ENCODE results near the gene ARMC3. TPM values are rescaled to one million over a fixed set of nuclear protein-coding genes. Genes with fewer than 3 reads are reported as not detected.

ARMC3 gene
- total and polyA plus RNA-seq, 9 of the 15 experiments (the other 6 are each of a cell fraction or from before 2014, with no cell fraction given) = 0.33 to 1.1 (median 0.62) TPM

DNA sequence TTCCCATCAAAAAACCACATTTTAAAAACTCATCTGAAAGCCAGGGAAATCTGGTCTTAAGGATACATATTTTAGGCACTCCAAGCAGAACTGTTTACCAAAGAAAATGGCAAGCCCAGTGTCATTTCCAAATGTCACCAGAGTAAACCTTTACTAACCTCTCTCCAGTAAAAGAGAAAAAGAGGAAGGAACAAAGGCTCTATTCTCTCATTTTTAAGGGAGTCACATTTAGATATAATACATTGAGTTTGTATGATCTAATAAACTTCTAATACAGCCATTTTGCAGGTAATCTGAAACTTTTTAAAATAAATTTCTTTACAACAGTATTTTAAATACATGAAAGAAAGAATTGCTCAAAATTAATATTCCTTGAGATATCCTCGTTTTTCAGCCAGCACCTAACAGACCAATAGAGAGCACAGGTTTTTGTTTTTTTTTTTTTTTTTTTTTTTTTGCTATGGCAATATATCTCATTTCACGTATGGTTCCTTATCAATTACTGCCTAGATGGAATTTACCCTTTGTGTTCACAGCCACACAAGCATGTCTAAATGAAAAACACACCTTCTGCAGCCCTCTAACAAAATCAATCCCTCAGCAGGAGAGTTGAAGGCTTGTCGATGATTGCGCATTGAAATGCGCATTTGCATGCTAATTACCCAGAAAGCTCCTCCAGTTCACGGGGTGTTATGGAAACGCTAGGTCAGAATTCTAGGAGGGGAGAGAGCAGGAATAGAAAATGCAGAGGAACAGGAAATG lies 127.8 kb downstream of the ARMC3 start (continued):
- TF ChIP-seq MBD2 (IDR thresholded peaks at IDR 0.05; ENCODE audit: borderline replicate concordance, low read depth) (peak; percentile 49; the same call in 1 of the 2 replicates), MECOM (CRISPR knock-in tag; IDR thresholded peaks at IDR 0.05) (no peak), PYGO2 (tag; IDR thresholded peaks at IDR 0.05) (no peak), OTX1 (CRISPR knock-in tag; IDR thresholded peaks at IDR 0.05) (peak; percentile 90), HCFC1 (IDR thresholded peaks at IDR 0.05; ENCODE audit: low read depth, low read length) (no peak), ZNF3 (CRISPR knock-in tag; IDR thresholded peaks at IDR 0.05) (peak; percentile 59; the same call in 1 of the 2 replicates), MCM2 (IDR thresholded peaks at IDR 0.05; ENCODE audit: low read depth) (no peak), MEF2A (IDR thresholded peaks at IDR 0.05; ENCODE audit: control insufficient read depth, low read depth, low read length) (peak; percentile 61), ZNF24 (IDR thresholded peaks at IDR 0.05) (no peak), RFX1 (IDR thresholded peaks at IDR 0.05) (peak; percentile 68), NONO (IDR thresholded peaks at IDR 0.05; ENCODE audit: low read depth in 2 of 2, low read length in 1 of 2) (peak in 1 of 2 experiments; percentile 71; a peak in 1 of 4 replicates), ZNF76 (CRISPR knock-in tag; IDR thresholded peaks at IDR 0.05; ENCODE audit: borderline replicate concordance) (no peak), TCFL5 (CRISPR knock-in tag; conservative IDR thresholded peaks at IDR 0.05) (no peak), DMBX1 (CRISPR knock-in tag; IDR thresholded peaks at IDR 0.05; ENCODE audit: borderline replicate concordance) (no peak)
- TF ChIP-seq, protein P1, sequence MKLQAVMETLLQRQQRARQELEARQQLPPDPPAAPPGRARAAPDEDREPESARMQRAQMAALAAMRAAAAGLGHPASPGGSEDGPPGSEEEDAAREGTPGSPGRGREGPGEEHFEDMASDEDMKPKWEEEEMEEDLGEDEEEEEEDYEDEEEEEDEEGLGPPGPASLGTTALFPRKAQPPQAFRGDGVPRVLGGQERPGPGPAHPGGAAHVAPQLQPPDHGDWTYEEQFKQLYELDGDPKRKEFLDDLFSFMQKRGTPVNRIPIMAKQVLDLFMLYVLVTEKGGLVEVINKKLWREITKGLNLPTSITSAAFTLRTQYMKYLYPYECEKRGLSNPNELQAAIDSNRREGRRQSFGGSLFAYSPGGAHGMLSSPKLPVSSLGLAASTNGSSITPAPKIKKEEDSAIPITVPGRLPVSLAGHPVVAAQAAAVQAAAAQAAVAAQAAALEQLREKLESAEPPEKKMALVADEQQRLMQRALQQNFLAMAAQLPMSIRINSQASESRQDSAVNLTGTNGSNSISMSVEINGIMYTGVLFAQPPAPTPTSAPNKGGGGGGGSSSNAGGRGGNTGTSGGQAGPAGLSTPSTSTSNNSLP (IDR thresholded peaks at IDR 0.05; ENCODE audit: borderline replicate concordance, low read depth, low read length) = peak; percentile 60; the same call in 1 of the 2 replicates
- TF ChIP-seq, protein P2, sequence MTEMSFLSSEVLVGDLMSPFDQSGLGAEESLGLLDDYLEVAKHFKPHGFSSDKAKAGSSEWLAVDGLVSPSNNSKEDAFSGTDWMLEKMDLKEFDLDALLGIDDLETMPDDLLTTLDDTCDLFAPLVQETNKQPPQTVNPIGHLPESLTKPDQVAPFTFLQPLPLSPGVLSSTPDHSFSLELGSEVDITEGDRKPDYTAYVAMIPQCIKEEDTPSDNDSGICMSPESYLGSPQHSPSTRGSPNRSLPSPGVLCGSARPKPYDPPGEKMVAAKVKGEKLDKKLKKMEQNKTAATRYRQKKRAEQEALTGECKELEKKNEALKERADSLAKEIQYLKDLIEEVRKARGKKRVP (CRISPR knock-in tag; IDR thresholded peaks at IDR 0.05) = no peak
- TF ChIP-seq, protein P3, sequence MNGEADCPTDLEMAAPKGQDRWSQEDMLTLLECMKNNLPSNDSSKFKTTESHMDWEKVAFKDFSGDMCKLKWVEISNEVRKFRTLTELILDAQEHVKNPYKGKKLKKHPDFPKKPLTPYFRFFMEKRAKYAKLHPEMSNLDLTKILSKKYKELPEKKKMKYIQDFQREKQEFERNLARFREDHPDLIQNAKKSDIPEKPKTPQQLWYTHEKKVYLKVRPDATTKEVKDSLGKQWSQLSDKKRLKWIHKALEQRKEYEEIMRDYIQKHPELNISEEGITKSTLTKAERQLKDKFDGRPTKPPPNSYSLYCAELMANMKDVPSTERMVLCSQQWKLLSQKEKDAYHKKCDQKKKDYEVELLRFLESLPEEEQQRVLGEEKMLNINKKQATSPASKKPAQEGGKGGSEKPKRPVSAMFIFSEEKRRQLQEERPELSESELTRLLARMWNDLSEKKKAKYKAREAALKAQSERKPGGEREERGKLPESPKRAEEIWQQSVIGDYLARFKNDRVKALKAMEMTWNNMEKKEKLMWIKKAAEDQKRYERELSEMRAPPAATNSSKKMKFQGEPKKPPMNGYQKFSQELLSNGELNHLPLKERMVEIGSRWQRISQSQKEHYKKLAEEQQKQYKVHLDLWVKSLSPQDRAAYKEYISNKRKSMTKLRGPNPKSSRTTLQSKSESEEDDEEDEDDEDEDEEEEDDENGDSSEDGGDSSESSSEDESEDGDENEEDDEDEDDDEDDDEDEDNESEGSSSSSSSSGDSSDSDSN (IDR thresholded peaks at IDR 0.05; ENCODE audit: borderline replicate concordance in 1 of 2, low read depth in 2 of 2, low read length in 2 of 2) = no peak
- TF ChIP-seq, protein P4, sequence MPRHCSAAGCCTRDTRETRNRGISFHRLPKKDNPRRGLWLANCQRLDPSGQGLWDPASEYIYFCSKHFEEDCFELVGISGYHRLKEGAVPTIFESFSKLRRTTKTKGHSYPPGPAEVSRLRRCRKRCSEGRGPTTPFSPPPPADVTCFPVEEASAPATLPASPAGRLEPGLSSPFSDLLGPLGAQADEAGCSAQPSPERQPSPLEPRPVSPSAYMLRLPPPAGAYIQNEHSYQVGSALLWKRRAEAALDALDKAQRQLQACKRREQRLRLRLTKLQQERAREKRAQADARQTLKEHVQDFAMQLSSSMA (CRISPR knock-in tag; IDR thresholded peaks at IDR 0.05) = no peak
- TF ChIP-seq, protein P5, sequence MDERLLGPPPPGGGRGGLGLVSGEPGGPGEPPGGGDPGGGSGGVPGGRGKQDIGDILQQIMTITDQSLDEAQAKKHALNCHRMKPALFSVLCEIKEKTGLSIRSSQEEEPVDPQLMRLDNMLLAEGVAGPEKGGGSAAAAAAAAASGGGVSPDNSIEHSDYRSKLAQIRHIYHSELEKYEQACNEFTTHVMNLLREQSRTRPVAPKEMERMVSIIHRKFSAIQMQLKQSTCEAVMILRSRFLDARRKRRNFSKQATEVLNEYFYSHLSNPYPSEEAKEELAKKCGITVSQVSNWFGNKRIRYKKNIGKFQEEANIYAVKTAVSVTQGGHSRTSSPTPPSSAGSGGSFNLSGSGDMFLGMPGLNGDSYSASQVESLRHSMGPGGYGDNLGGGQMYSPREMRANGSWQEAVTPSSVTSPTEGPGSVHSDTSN (CRISPR knock-in tag; IDR thresholded peaks at IDR 0.05; ENCODE audit: low read depth) = no peak
- TF ChIP-seq, protein P5 (tag; conservative IDR thresholded peaks at IDR 0.05; ENCODE audit: low read depth) = no peak

Measured in K562 (cell line).